ENCODE data around the gene BBS9. TPM values are rescaled to one million over a fixed set of nuclear protein-coding genes. Genes with fewer than 3 reads are reported as not detected.

Gene BBS9
- total and polyA plus RNA-seq, 2 of the 4 experiments (the other 2 are of a cell fraction), result 7.9 to 9.5 TPM

GRCh38 chr7:33129806-33130153 is 416 bp downstream of the BBS9 start:
- CTCF ChIA-PET, result interaction anchor here (0.6 to 1.0 kb wide), 2 partner anchors 21 to 931 kb away, joined by 3 read pairs; partner anchors contain the start of gene RP9
- H2BK120ac ChIP-seq (ENCODE audit: low read depth, low read length), result no peak overlapping the region
- peaks cover 4 to 13% of the 10 kb centered on the region in 2 experiments; a peak in 3 of 4 replicates for H3K79me1 ChIP-seq (ENCODE audit: low read depth in 1 of 2, low read length in 2 of 2)
- peak overlapping the region; percentile 94 for H2AFZ ChIP-seq (replicated peaks; ENCODE audit: low read length, poor library complexity)
- no peaks in the 10 kb centered on the region for H3K4me1 ChIP-seq (ENCODE audit: control insufficient read depth, insufficient read depth, low read length)
- peak overlapping the region; percentile 42; the same call in 1 of the 2 replicates for H3K56ac ChIP-seq (ENCODE audit: extremely low read depth, insufficient read depth, low read length)
- no peaks in the 10 kb centered on the region for H3K9me3 ChIP-seq (ENCODE audit: control insufficient read depth, insufficient read depth, low read length)
- H3K9me1 ChIP-seq (ENCODE audit: insufficient read depth, low read length), result no peaks in the 10 kb centered on the region
- H3K23ac ChIP-seq (ENCODE audit: low read depth, low read length), result peak overlapping the region; percentile 44; the same call in 1 of the 2 replicates
- ATAC-seq (ENCODE audit: low read depth), result peak; percentile 5; the same call in 1 of the 2 replicates
- peak overlapping the region; percentile 35 for H3K14ac ChIP-seq (replicated peaks; ENCODE audit: low read depth, low read length)
- H3K4me2 ChIP-seq (ENCODE audit: low read depth, low read length), result peak overlapping the region; percentile 80
- H3K18ac ChIP-seq (ENCODE audit: low read depth, low read length), result no peak overlapping the region
- 0 out of 2 replicates have a peak overlapping the region, but pooled peaks have one; percentile 38 for H3K4ac ChIP-seq (ENCODE audit: low read depth, low read length)
- H4K20me1 ChIP-seq (ENCODE audit: insufficient read depth, low read length), result no peaks in the 10 kb centered on the region
- H3K27me3 ChIP-seq (ENCODE audit: control insufficient read depth, insufficient read depth, low read length), result no peaks in the 10 kb centered on the region
- H2AK5ac ChIP-seq (ENCODE audit: low read depth, low read length), result no peak overlapping the region
- no peaks in the 10 kb centered on the region for H3K36me3 ChIP-seq (ENCODE audit: control insufficient read depth, insufficient read depth, low read length)
- H3K27ac ChIP-seq (ENCODE audit: insufficient read depth, low read length), result peak overlapping the region; percentile 35
- BruUV-seq (replicated peaks), result no TSS peak
- no CpG with 5 or more reads among the region's 11 CpGs for WGBS, 2 experiments (ENCODE audit: extremely low coverage in 2 of 2, insufficient read length in 1 of 2)
- no peak for TF ChIP-seq POLR2A (IDR thresholded peaks at IDR 0.05; ENCODE audit: low read depth, low read length)
- no peak for TF ChIP-seq MAZ (IDR thresholded peaks at IDR 0.05; ENCODE audit: borderline replicate concordance, low read depth, low read length)
- no peak for TF ChIP-seq NFE2L2 (IDR thresholded peaks at IDR 0.05; ENCODE audit: low read depth, low read length)
- no peak for TF ChIP-seq CEBPB (IDR thresholded peaks at IDR 0.05; ENCODE audit: low read depth, low read length)
- TF ChIP-seq MAFK (IDR thresholded peaks at IDR 0.05; ENCODE audit: low read depth, low read length), result no peak
- no peak for TF ChIP-seq RAD21 (IDR thresholded peaks at IDR 0.05; ENCODE audit: low read length)
- TF ChIP-seq SMC3 (IDR thresholded peaks at IDR 0.05; ENCODE audit: low read depth, low read length), result no peak
- no peak for TF ChIP-seq ELK1 (IDR thresholded peaks at IDR 0.05; ENCODE audit: borderline replicate concordance, low read depth, low read length)
- no peak for TF ChIP-seq CHD1 (IDR thresholded peaks at IDR 0.05; ENCODE audit: low read depth, low read length)
- TF ChIP-seq CTCF (conservative IDR thresholded peaks at IDR 0.05; ENCODE audit: low read depth, low read length), result no peak
- no peak for TF ChIP-seq RFX5 (IDR thresholded peaks at IDR 0.05; ENCODE audit: low read depth, low read length)
- TF ChIP-seq RCOR1 (IDR thresholded peaks at IDR 0.05; ENCODE audit: insufficient replicate concordance, low read length), result no peak
- TF ChIP-seq MXI1 (IDR thresholded peaks at IDR 0.05; ENCODE audit: borderline replicate concordance, low read depth, low read length), result no peak
- no peak for TF ChIP-seq FOS (IDR thresholded peaks at IDR 0.05; ENCODE audit: low read depth, low read length)
- TF ChIP-seq USF2 (IDR thresholded peaks at IDR 0.05; ENCODE audit: low read depth, low read length), result no peak
- no peak for TF ChIP-seq BHLHE40 (IDR thresholded peaks at IDR 0.05; ENCODE audit: low read depth, low read length)
- peak overlapping the region; percentile 71 for H3K9ac ChIP-seq (ENCODE audit: low read depth, low read length)
- H3K4me3 ChIP-seq (ENCODE audit: insufficient read depth, low read depth, low read length), result peak overlapping the region; percentile 67
- DNase-seq, result no peak
- no peak overlapping the region for H2BK15ac ChIP-seq (ENCODE audit: low read depth, low read length)
- intact Hi-C loops (cut with micrococcal nuclease) (no loop called here), in situ Hi-C loops (cut with MboI; ENCODE audit: low sequenced_read_pairs) (no loop called here), dilution Hi-C loops (cut with HindIII; ENCODE audit: low sequenced_read_pairs, unreplicated experiment) (no loop called here)
- H2AK9ac ChIP-seq (replicated peaks; ENCODE audit: low read depth, low read length, poor library complexity), result no peak overlapping the region
- H4K5ac ChIP-seq (ENCODE audit: low read depth, low read length), result no peak overlapping the region; the same call in 1 of the 2 replicates
- peak overlapping the region; percentile 54 for H2BK5ac ChIP-seq (ENCODE audit: low read depth, low read length, poor library complexity, severe bottlenecking)
- peak overlapping the region; percentile 1; the same call in 1 of the 2 replicates for H4K91ac ChIP-seq (ENCODE audit: insufficient read depth, low read depth, low read length)
- no peak overlapping the region for H2BK20ac ChIP-seq (ENCODE audit: low read depth, low read length)
- POLR2A ChIA-PET (ENCODE audit: unreplicated experiment), result interaction anchor here (0.9 kb wide), 1 partner anchor 10 kb away, joined by 3 read pairs; no protein-coding TSS in a partner anchor
- H4K8ac ChIP-seq (ENCODE audit: low read depth in 2 of 2, low read length in 2 of 2), result peak overlapping the region; percentile 14 to 88; a peak in 2 of 4 replicates
